ENCODE data around the gene DPP10. TPM values are rescaled to one million over a fixed set of nuclear protein-coding genes. Genes with fewer than 3 reads are reported as not detected.

Gene DPP10
- total and polyA plus RNA-seq, 2 of the 13 experiments (the other 11 are each of a cell fraction or from before 2014, with no cell fraction given) = 0.95 to 1.7 TPM

DNA sequence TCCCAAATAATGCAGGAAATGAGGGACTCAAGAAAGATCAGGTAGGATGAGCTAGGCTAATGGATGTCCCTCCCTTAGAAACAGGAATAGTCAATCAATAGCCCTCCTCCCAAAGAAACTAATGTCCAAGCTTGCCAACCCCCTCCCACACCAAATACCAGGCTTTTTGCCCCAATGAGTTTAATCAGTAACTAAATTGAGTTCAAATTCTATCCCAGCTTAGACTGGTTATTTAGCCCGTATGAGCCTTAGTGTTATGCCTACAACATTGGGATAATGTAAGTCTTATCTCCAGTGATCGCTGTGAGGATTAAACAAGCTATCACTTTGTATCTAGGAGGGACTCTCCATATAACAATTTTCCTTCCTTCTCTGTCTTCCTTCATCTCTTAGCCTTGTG, 310.7 kb downstream of the DPP10 start:
- no TSS peak for BruUV-seq (replicated peaks)
- Histone ChIP-seq H3K79me2 (ENCODE audit: insufficient read depth, low read length) (no peaks in the 10 kb centered on the region), H4K20me1 (ENCODE audit: insufficient read depth, low read length) (no peaks in the 10 kb centered on the region), H3K4me1 (ENCODE audit: insufficient read depth, low read length) (peaks cover 10% of the 10 kb centered on the region; the same call in 1 of the 2 replicates), H3K4me2 (ENCODE audit: low read depth, low read length) (no peak overlapping the region), H2AFZ (ENCODE audit: low read length) (no peak overlapping the region), H3K9me3 (ENCODE audit: low read length) (no peaks in the 10 kb centered on the region), H3K9ac (ENCODE audit: insufficient read depth, low read depth, low read length) (no peak overlapping the region), H3K27ac (ENCODE audit: extremely low read length, insufficient read depth, low read length) (no peak overlapping the region), H3K27me3 (ENCODE audit: control insufficient read depth in 1 of 2, insufficient read depth in 2 of 2, low read length in 2 of 2) (no peaks in the 10 kb centered on the region), H3K4me3 (replicated peaks in 1 of 3; ENCODE audit: insufficient read depth in 1 of 3, low read depth in 2 of 3, low read length in 3 of 3) (no peak overlapping the region), H3K36me3 (replicated peaks in 1 of 2; ENCODE audit: control insufficient read depth in 1 of 2, insufficient read depth in 2 of 2, low read length in 2 of 2) (no peaks in the 10 kb centered on the region)
- DNase-seq (ENCODE audit: low spot score) = no peak
- CTCF ChIA-PET (ENCODE audit: low intra/inter-chr PET ratio, low total read pairs) = no interaction called here
- no peak for FAIRE-seq
- POLR2A ChIA-PET = no interaction called here
- peak; percentile 81 for ATAC-seq
- WGBS (ENCODE audit: low lambda C conversion rate) = 2% methylated on average over 2 of the region's 2 CpGs
- in situ Hi-C loops (cut with HindIII; ENCODE audit: extremely low pct_ligation_motif_present, low pct_unique_long_range_greater_than_20kb) (no loop called here), intact Hi-C loops (cut with micrococcal nuclease; ENCODE audit: unreplicated experiment) (no loop called here)
- no peak for TF ChIP-seq SAFB2 (CRISPR knock-in tag; IDR thresholded peaks at IDR 0.05; ENCODE audit: borderline replicate concordance, low read depth)
- TF ChIP-seq, protein P1, sequence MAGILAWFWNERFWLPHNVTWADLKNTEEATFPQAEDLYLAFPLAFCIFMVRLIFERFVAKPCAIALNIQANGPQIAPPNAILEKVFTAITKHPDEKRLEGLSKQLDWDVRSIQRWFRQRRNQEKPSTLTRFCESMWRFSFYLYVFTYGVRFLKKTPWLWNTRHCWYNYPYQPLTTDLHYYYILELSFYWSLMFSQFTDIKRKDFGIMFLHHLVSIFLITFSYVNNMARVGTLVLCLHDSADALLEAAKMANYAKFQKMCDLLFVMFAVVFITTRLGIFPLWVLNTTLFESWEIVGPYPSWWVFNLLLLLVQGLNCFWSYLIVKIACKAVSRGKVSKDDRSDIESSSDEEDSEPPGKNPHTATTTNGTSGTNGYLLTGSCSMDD (CRISPR knock-in tag; IDR thresholded peaks at IDR 0.05) = no peak
- no peak for TF ChIP-seq ZNF230 (CRISPR knock-in tag; IDR thresholded peaks at IDR 0.05)
- TF ChIP-seq HMGXB3 (CRISPR knock-in tag; IDR thresholded peaks at IDR 0.05; ENCODE audit: borderline replicate concordance) = no peak
- no peak for TF ChIP-seq NR2F2 (IDR thresholded peaks at IDR 0.05; ENCODE audit: borderline replicate concordance, low read depth)
- TF ChIP-seq SSRP1 (CRISPR knock-in tag; IDR thresholded peaks at IDR 0.05) = no peak
- TF ChIP-seq ELF1 (CRISPR knock-in tag; IDR thresholded peaks at IDR 0.05) = no peak
- no peak for TF ChIP-seq RFXAP (CRISPR knock-in tag; IDR thresholded peaks at IDR 0.05; ENCODE audit: borderline replicate concordance)
- no peak for TF ChIP-seq ZNF570 (CRISPR knock-in tag; IDR thresholded peaks at IDR 0.05; ENCODE audit: borderline replicate concordance)
- TF ChIP-seq KDM5B (CRISPR knock-in tag; IDR thresholded peaks at IDR 0.05; ENCODE audit: borderline replicate concordance) = no peak
- TF ChIP-seq IKZF4 (CRISPR knock-in tag; IDR thresholded peaks at IDR 0.05; ENCODE audit: borderline replicate concordance, low read depth, not compliant biosample characterization) = no peak
- TF ChIP-seq, protein P2, sequence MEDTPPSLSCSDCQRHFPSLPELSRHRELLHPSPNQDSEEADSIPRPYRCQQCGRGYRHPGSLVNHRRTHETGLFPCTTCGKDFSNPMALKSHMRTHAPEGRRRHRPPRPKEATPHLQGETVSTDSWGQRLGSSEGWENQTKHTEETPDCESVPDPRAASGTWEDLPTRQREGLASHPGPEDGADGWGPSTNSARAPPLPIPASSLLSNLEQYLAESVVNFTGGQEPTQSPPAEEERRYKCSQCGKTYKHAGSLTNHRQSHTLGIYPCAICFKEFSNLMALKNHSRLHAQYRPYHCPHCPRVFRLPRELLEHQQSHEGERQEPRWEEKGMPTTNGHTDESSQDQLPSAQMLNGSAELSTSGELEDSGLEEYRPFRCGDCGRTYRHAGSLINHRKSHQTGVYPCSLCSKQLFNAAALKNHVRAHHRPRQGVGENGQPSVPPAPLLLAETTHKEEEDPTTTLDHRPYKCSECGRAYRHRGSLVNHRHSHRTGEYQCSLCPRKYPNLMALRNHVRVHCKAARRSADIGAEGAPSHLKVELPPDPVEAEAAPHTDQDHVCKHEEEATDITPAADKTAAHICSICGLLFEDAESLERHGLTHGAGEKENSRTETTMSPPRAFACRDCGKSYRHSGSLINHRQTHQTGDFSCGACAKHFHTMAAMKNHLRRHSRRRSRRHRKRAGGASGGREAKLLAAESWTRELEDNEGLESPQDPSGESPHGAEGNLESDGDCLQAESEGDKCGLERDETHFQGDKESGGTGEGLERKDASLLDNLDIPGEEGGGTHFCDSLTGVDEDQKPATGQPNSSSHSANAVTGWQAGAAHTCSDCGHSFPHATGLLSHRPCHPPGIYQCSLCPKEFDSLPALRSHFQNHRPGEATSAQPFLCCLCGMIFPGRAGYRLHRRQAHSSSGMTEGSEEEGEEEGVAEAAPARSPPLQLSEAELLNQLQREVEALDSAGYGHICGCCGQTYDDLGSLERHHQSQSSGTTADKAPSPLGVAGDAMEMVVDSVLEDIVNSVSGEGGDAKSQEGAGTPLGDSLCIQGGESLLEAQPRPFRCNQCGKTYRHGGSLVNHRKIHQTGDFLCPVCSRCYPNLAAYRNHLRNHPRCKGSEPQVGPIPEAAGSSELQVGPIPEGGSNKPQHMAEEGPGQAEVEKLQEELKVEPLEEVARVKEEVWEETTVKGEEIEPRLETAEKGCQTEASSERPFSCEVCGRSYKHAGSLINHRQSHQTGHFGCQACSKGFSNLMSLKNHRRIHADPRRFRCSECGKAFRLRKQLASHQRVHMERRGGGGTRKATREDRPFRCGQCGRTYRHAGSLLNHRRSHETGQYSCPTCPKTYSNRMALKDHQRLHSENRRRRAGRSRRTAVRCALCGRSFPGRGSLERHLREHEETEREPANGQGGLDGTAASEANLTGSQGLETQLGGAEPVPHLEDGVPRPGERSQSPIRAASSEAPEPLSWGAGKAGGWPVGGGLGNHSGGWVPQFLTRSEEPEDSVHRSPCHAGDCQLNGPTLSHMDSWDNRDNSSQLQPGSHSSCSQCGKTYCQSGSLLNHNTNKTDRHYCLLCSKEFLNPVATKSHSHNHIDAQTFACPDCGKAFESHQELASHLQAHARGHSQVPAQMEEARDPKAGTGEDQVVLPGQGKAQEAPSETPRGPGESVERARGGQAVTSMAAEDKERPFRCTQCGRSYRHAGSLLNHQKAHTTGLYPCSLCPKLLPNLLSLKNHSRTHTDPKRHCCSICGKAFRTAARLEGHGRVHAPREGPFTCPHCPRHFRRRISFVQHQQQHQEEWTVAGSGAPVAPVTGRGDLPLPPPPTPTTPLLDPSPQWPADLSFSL (CRISPR knock-in tag; IDR thresholded peaks at IDR 0.05) = no peak
- TF ChIP-seq ZNF883 (CRISPR knock-in tag; IDR thresholded peaks at IDR 0.05; ENCODE audit: not compliant biosample characterization) = no peak
- TF ChIP-seq ZNF607 (CRISPR knock-in tag; IDR thresholded peaks at IDR 0.05; ENCODE audit: borderline replicate concordance) = no peak

Data from HepG2 (cell line).